Activated T-cell treated with anti-CD3 and anti-CD28 coated beads, Interleukin-2, amount 50 U/mL, for 72 hours (primary cell): ENCODE results near the gene SPATA18. TPM values are rescaled to one million over a fixed set of nuclear protein-coding genes. Genes with fewer than 3 reads are reported as not detected.

Source experiments
- ATAC-seq, 2 donors: fragments of 150-1000 bp; cut with Tn5 transposase; replicated peaks in 1 of 2; 2 replicates each; pipeline ENCODE4 v1.10.0; 2021; ENCODE audit warnings: moderate library complexity in 2 of 2, mild to moderate bottlenecking in 1 of 2
- DNase-seq, 2 donors: peaks; one replicate each; pipeline ENCODE4 v3.0.0; 2021 to 2022; ENCODE audit warnings: mixed read lengths in 1 of 2
- H3K27ac Mint-ChIP-seq: one replicate; pipeline ENCODE4 v1.8.0; 2022; ENCODE audit warnings: mild to moderate bottlenecking, moderate library complexity, mixed read lengths
- H3K27me3 Mint-ChIP-seq: one replicate; pipeline ENCODE4 v1.8.0; 2022; ENCODE audit warnings: low read depth, mixed read lengths
- H3K36me3 Mint-ChIP-seq, 2 donors: one replicate each; pipeline ENCODE4 v1.8.0; 2022; ENCODE audit warnings: mixed read lengths in 2 of 2, mild to moderate bottlenecking in 1 of 2; ENCODE audit not compliant: insufficient read depth in 2 of 2
- H3K4me1 Mint-ChIP-seq: one replicate; pipeline ENCODE4 v1.8.0; 2022; ENCODE audit warnings: low read depth, mixed read lengths
- H3K4me3 Mint-ChIP-seq, 2 donors: one replicate each; pipeline ENCODE4 v1.8.0; 2022; ENCODE audit warnings: mild to moderate bottlenecking in 2 of 2, mixed read lengths in 2 of 2, moderate library complexity in 2 of 2
- H3K9me3 Mint-ChIP-seq, 2 donors: one replicate each; pipeline ENCODE4 v1.8.0; 2022; ENCODE audit warnings: mixed read lengths in 2 of 2
- total RNA-seq, 2 donors: library from RNA; stranded (reverse); gene quantifications; one replicate each; pipeline ENCODE4 v1.2.3, GENCODE V29; 2022

The SPATA18 gene
- total RNA-seq, 2 donors from 2014 or later = 0.24 TPM; not detected in 1

DNA sequence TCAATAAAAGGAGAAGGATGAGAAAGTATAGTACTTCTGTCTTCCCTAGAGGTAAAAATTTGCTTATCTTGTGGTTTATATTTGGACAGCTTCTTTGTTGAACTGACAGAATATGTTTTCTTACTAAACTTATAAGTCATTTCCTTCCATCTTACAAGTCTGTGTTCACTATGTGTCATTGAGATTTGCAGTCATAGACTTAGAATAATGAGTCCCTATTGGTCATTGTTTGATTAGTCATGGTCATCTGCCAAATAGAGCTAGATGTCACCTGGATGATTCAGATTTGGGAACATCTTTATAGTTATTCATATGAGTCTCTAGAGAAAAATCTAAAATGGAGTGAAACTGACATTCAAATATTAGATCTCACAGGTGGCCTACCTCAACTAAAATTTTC is 51.5 kb downstream of the SPATA18 start:
- ATAC-seq (peak in 1 of 2 donors; percentile 50), DNase-seq (no peak)
- no peaks in the 10 kb centered on the region for H3K9me3 Mint-ChIP-seq
- H3K4me1 Mint-ChIP-seq = no peaks in the 10 kb centered on the region
- H3K27ac Mint-ChIP-seq = no peak overlapping the region
- no peak overlapping the region for H3K4me3 Mint-ChIP-seq
- H3K27me3 Mint-ChIP-seq = peaks cover 13% of the 10 kb centered on the region
- H3K36me3 Mint-ChIP-seq = no peaks in the 10 kb centered on the region

DNA sequence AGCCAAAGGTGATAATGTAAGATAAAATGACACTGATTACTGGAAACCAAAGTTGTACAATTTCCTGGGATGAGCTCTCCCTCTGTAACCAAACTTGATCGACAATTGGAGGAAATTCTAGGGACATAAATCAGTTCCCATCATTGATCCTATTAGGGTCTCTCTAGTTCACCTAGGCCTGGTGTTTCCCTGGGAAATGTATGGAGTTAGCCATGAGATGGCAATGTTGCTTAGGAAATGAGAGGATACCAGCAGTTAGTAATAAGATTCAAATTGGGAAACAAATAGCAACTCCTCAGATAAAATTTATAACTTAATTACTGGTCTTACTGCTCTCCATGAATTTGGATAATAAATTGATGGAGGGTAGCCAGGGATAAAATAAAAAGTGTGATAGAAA is 52.2 kb downstream of the SPATA18 start:
- ATAC-seq (no peak), DNase-seq (no peak)
- H3K27me3 Mint-ChIP-seq = peaks cover 6% of the 10 kb centered on the region
- no peaks in the 10 kb centered on the region for H3K4me1 Mint-ChIP-seq
- H3K27ac Mint-ChIP-seq = no peak overlapping the region
- no peaks in the 10 kb centered on the region for H3K9me3 Mint-ChIP-seq
- H3K36me3 Mint-ChIP-seq = no peaks in the 10 kb centered on the region
- H3K4me3 Mint-ChIP-seq = no peak overlapping the region

DNA sequence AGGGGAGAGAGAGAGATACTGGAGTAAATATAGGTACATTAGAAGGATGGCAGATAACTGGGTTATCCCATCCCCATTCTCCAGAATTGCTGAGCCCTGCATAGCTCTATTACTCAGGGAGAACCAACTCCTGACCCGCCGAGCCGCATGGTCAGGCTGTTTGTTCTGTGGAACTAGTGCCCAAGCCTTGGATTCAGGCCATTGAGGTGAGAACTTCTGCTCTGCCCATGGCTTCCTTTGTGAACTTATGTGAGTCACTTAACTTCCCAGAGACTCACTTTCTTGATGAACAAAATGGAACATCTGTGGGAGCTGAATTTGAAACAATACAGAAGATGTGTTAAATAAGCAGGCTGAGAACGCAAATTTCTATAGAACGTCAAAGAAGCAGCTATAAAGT is 54.2 kb downstream of the SPATA18 start:
- Mint-ChIP-seq H3K27me3 (peaks cover 6% of the 10 kb centered on the region), H3K4me1 (no peaks in the 10 kb centered on the region), H3K9me3 (no peaks in the 10 kb centered on the region), H3K27ac (no peak overlapping the region), H3K36me3 (no peaks in the 10 kb centered on the region), H3K4me3 (no peak overlapping the region)
- no peak for ATAC-seq
- DNase-seq = no peak

DNA sequence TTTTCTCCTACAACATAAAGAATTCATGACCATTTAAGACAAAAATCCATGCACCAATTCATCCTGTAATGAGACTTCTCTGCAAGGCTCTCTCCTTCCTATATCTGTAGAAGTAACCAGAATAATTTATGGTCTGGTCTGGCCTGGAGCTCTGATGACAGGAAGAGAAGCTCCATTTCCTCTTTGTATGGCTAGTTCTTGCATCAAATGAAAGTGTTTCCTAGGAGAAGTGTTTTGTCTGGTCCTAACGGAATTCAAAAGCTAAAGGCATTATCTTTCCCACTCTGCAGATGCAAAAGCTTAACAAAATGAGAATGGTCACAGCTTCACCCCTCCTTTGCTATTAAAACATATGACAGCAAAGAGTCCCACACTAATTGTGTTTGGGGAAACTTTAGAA is 55.1 kb downstream of the SPATA18 start:
- H3K4me1 Mint-ChIP-seq = no peaks in the 10 kb centered on the region

DNA sequence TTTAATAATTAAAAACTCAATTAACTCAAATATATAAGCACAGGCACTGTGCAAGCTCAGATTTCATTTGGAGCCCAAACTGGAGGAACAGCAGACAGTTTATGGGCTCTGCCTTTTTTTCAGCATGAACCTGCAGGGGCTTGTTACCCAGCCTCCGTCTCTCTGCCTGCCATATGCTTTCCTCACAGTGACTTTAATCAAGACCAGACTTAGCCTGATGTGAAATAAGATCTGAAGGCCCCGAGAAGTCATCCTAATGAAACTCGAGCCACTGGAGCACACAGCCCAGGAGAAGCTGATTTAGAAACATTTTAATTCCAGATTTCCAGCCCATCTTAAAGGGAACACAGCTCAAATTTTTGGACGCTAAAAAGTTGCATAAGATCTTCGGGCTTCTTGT is 55.6 kb downstream of the SPATA18 start:
- Mint-ChIP-seq H3K27me3 (peaks cover 12% of the 10 kb centered on the region), H3K4me3 (no peak overlapping the region), H3K36me3 (no peaks in the 10 kb centered on the region), H3K27ac (no peak overlapping the region), H3K9me3 (no peaks in the 10 kb centered on the region), H3K4me1 (no peaks in the 10 kb centered on the region)
- no peak for ATAC-seq
- DNase-seq = no peak

More for the DNA sequence above, 55.1 kb downstream of the SPATA18 start:
- Mint-ChIP-seq H3K27ac (no peak overlapping the region), H3K27me3 (peaks cover 12% of the 10 kb centered on the region), H3K4me3 (no peak overlapping the region), H3K36me3 (no peaks in the 10 kb centered on the region), H3K9me3 (no peaks in the 10 kb centered on the region)
- DNase-seq (no peak), ATAC-seq (no peak)

DNA sequence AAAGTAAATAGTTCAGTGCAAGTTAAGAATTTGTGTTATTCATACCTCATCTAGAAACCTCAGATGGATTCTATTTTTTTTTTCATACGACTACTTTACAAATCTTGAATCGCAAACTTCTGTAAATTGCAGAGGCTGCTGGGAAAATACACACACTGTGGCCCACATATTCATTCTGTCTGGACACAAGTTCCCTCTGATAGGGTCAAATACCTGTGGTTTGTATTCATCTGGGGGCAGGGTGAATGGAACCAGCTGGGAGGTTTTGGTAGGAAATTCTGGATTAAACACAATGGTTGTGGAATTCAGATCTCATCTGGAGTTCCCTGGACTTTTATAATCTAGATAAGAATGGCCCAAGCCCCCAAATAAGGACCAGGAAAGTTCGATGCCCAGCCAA is 56.2 kb downstream of the SPATA18 start:
- no peak for ATAC-seq
- no peaks in the 10 kb centered on the region for H3K9me3 Mint-ChIP-seq
- no peak for DNase-seq
- H3K4me1 Mint-ChIP-seq = no peaks in the 10 kb centered on the region
- H3K27me3 Mint-ChIP-seq = peaks cover 12% of the 10 kb centered on the region
- no peaks in the 10 kb centered on the region for H3K36me3 Mint-ChIP-seq
- H3K4me3 Mint-ChIP-seq = no peak overlapping the region
- no peak overlapping the region for H3K27ac Mint-ChIP-seq

DNA sequence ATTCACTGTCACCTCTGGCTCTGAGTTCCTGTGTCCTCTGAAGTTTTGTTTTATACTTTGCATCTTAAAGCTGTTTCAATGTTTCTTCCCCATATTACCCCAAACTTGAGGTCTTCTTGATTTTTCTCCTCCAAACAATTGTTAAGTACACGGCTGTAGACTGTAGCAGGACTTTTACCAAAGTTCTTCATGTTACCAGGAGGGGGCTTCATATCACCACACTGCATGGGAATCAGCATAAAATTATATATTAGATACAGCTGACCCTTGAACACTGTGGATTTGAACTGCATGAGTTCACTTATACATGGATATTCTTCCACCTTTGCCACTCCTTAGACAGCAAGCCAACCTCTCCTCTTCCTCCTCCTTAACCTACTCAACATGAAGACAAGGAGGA is 56.6 kb downstream of the SPATA18 start:
- Mint-ChIP-seq H3K27me3 (peaks cover 12% of the 10 kb centered on the region), H3K27ac (no peak overlapping the region), H3K4me3 (no peak overlapping the region), H3K4me1 (no peaks in the 10 kb centered on the region), H3K36me3 (no peaks in the 10 kb centered on the region), H3K9me3 (no peaks in the 10 kb centered on the region)
- ATAC-seq = no peak
- no peak for DNase-seq

DNA sequence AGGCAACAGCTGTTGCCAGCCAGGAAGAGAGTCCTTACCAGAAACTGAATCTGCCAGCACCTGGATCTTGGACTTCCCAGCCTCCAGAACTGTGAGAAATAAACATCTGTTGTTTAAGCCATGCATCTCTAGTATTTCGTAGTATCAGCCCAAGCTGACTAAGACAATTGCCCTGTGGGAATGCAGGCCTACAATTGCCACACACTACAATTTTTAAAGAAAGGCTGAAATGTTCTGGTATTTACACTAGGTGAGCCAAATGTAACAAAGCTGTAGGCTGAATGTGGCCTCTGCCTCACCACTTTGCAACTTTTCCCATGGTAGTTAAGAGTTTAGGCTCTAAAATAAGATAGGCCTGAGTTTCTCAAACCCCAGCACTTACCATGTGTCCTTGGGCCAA is 59.1 kb downstream of the SPATA18 start:
- no peaks in the 10 kb centered on the region for H3K4me1 Mint-ChIP-seq
- no peak for ATAC-seq

DNA sequence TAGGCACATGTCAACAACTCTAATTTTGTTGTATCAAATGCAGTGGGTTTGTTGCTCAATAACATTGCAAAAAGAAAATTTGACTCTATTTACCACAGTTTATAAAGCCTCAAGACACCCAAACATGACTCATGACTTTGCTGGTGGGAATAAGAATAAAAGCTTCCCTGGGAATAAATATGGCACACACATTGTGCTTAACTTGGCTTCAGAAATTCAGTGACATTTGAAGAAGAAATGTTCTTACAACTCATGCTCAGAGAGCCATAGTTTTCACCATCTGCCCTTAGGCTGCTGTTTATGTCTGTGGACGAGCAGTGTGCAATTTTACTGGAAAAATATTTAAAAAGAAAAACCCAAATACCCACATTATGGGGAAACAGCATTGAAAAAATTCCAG is 60.9 kb downstream of the SPATA18 start:
- no peak for DNase-seq
- Mint-ChIP-seq H3K27me3 (peaks cover 6% of the 10 kb centered on the region), H3K4me3 (no peak overlapping the region), H3K4me1 (no peaks in the 10 kb centered on the region), H3K9me3 (no peaks in the 10 kb centered on the region), H3K27ac (no peak overlapping the region), H3K36me3 (no peaks in the 10 kb centered on the region)
- no peak for ATAC-seq

More for the DNA sequence above, 59.1 kb downstream of the SPATA18 start:
- no peak overlapping the region for H3K27ac Mint-ChIP-seq
- H3K36me3 Mint-ChIP-seq = no peaks in the 10 kb centered on the region
- peaks cover 6% of the 10 kb centered on the region for H3K27me3 Mint-ChIP-seq
- no peaks in the 10 kb centered on the region for H3K9me3 Mint-ChIP-seq
- no peak for DNase-seq
- no peak overlapping the region for H3K4me3 Mint-ChIP-seq

DNA sequence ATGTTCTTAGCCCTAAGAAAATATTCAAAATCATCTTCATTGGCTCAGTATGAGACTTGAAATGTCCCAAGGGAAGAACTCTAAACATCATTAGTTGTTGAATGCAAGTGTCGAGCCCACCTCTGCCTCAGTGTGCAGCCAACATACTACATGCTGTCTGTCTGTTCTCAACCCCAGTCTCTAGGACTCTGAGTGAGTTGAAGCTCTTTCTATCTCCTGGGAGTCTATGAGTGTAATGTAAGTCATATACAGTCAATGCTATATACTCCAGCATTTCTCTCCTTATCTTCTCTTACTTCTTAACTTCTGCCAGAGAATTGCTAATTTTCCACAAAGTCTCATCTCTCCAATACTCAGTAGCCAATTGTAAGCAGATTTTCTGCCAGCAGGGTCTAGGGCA is 61.3 kb downstream of the SPATA18 start:
- no peak overlapping the region for H3K4me3 Mint-ChIP-seq
- no peaks in the 10 kb centered on the region for H3K36me3 Mint-ChIP-seq
- no peak for DNase-seq
- peaks cover 6% of the 10 kb centered on the region for H3K27me3 Mint-ChIP-seq
- no peak for ATAC-seq
- no peak overlapping the region for H3K27ac Mint-ChIP-seq
- H3K4me1 Mint-ChIP-seq = no peaks in the 10 kb centered on the region
- no peaks in the 10 kb centered on the region for H3K9me3 Mint-ChIP-seq

DNA sequence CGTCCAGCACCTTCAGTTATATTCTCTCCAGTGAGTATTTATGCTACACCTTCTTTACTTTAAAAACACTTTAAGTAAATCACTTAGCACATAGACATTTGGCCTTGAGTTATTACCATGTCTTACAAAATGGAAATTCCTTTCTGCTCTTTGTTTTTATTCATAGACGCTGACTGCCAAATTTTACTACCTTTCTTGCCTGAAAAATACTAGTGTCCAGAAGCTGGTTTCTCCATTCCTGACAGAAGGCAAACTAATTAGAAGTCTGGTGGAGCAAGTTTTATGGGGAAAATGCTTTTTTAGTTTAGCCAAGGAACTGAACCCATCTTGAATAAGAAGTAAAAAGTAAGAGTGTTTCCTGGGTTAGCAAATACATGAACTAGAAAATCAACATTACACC is 65.5 kb downstream of the SPATA18 start:
- Mint-ChIP-seq H3K27me3 (no peaks in the 10 kb centered on the region), H3K4me3 (no peak overlapping the region), H3K4me1 (no peaks in the 10 kb centered on the region), H3K9me3 (peaks cover 0 to 3% of the 10 kb centered on the region in 2 donors), H3K36me3 (no peaks in the 10 kb centered on the region), H3K27ac (no peak overlapping the region)
- DNase-seq (no peak), ATAC-seq (no peak)

DNA sequence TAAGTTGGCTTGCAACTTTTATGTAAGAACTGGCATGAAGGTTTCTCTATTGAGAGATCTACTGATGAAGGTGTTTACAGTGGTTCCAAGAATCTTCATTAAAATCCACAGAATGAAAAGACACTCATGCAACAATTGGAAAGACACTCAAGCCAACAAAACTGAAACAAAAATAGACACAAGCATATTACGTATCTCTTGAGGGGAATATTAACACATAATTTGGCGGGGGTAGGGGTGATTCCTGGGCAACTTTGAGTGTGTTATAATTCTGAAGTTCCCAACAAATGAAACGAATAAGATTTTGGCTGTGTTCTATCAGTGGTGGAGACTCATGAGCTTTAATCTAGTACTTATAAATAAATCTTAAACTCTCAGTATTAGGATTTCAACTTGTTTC is 75.1 kb downstream of the SPATA18 start:
- Mint-ChIP-seq H3K27ac (no peak overlapping the region), H3K4me3 (no peak overlapping the region), H3K36me3 (no peaks in the 10 kb centered on the region), H3K9me3 (peaks cover 3 to 4% of the 10 kb centered on the region in 2 donors), H3K27me3 (no peaks in the 10 kb centered on the region), H3K4me1 (no peaks in the 10 kb centered on the region)
- DNase-seq (no peak), ATAC-seq (no peak)

DNA sequence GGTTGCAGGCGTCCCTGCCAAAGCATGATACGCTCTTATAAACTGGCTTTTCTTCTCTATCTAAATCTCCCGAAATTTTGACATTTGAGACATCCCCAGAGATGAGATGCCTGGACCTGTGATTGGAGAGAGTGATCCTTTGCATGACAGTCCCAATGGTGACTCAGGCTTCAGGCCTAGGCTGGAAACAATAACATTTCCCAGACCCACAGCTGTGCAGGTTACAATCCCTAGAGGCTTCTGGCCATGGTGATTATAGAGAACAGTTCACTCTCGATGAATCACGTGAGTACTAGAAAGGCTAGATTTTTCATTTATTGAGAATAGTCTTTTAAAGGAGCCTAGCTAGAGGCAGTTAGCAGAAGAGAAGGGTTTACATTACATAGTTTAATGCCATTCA is 75.9 kb downstream of the SPATA18 start:
- Mint-ChIP-seq H3K9me3 (peaks cover 0 to 3% of the 10 kb centered on the region in 2 donors), H3K27me3 (no peaks in the 10 kb centered on the region), H3K4me1 (no peaks in the 10 kb centered on the region), H3K36me3 (no peaks in the 10 kb centered on the region), H3K27ac (no peak overlapping the region), H3K4me3 (no peak overlapping the region)
- ATAC-seq (no peak), DNase-seq (no peak)

DNA sequence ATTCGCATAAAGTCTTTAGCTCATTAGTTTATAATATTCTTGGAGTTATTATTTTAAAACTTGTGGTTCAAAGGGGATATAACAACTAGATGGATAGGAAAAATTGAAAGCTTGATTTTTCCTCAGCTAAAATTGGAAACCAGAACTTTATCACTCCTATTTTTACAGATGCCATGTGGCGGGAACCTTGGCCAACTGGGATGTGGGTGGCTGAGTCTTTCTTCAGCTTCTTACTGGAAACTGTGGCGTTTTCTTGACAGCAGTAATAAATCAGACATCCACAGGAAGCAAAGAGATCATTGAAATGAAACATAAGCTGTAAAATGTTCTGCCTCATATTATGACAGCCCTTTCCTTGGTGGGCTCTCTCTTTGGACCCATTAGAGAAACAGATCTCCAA is 84.1 kb downstream of the SPATA18 start:
- Mint-ChIP-seq H3K36me3 (no peaks in the 10 kb centered on the region), H3K4me1 (no peaks in the 10 kb centered on the region), H3K4me3 (no peak overlapping the region), H3K9me3 (peaks cover 1 to 3% of the 10 kb centered on the region in 2 donors), H3K27me3 (no peaks in the 10 kb centered on the region), H3K27ac (no peak overlapping the region)
- DNase-seq = no peak
- ATAC-seq = no peak
